KMS-11 (cell line): Measurements from ENCODE around the gene RELB.

Experiments
- H2AFZ ChIP-seq: fragments of 200-600 bp; sonication (generic); 2 replicates; pipeline ENCODE4 v1.6.1; 2016; ENCODE audit warnings: antibody characterized with exemption, mixed run types, low read depth
- H3K27ac ChIP-seq: fragments of 200-600 bp; sonication (generic); 2 replicates; pipeline ENCODE4 v1.6.1; 2016; ENCODE audit warnings: mild to moderate bottlenecking, mixed run types
- H3K27me3 ChIP-seq: fragments of 200-600 bp; sonication (generic); 2 replicates; pipeline ENCODE4 v1.6.1; 2017; ENCODE audit warnings: mild to moderate bottlenecking, low read depth, mixed run types, moderate library complexity; ENCODE audit not compliant: insufficient read depth
- H3K36me3 ChIP-seq: fragments of 200-600 bp; sonication (generic); 2 replicates; pipeline ENCODE4 v1.6.1; 2017; ENCODE audit warnings: mild to moderate bottlenecking, mixed run types; ENCODE audit not compliant: insufficient read depth
- H3K4me1 ChIP-seq: fragments of 200-600 bp; sonication (generic); 2 replicates; pipeline ENCODE4 v1.6.1; 2016; ENCODE audit warnings: mild to moderate bottlenecking, low read depth, mixed run types; ENCODE audit not compliant: poor library complexity, severe bottlenecking
- H3K4me2 ChIP-seq: fragments of 200-600 bp; sonication (generic); 2 replicates; pipeline ENCODE4 v1.7.0; 2016; ENCODE audit warnings: mild to moderate bottlenecking, mixed run types
- H3K4me3 ChIP-seq: fragments of 200-600 bp; sonication (generic); IDR thresholded peaks from 2 replicates; pipeline ENCODE4 v1.6.1; 2017; ENCODE audit warnings: low read depth, low read length, mixed read lengths; ENCODE audit not compliant: insufficient read depth
- H3K79me2 ChIP-seq: fragments of 200-600 bp; sonication (generic); 2 replicates; pipeline ENCODE4 v1.6.1; 2016; ENCODE audit warnings: low read depth, mixed run types; ENCODE audit not compliant: insufficient read depth
- H3K9ac ChIP-seq: fragments of 200-600 bp; sonication (generic); 2 replicates; pipeline ENCODE4 v1.6.1; 2016; ENCODE audit warnings: mild to moderate bottlenecking, mixed run types
- H4K20me1 ChIP-seq: fragments of 200-600 bp; sonication (generic); 2 replicates; pipeline ENCODE4 v1.6.1; 2016; ENCODE audit warnings: mild to moderate bottlenecking, mixed run types; ENCODE audit not compliant: insufficient read depth
- CTCF ChIP-seq: fragments of 200-600 bp; sonication (generic); conservative IDR thresholded peaks from 2 replicates; pipeline ENCODE4 v1.6.1; 2017; ENCODE audit warnings: low read depth, mild to moderate bottlenecking, antibody characterized with exemption, low read length, moderate library complexity, mixed read lengths

Gene RELB

GRCh38 chr19:45020071-45020470, 18.8 kb downstream of the RELB start:
- Histone ChIP-seq H4K20me1 (no peaks in the 10 kb centered on the region), H3K27me3 (no peaks in the 10 kb centered on the region), H3K4me2 (no peak overlapping the region), H3K27ac (no peak overlapping the region), H3K36me3 (no peaks in the 10 kb centered on the region), H3K9ac (no peak overlapping the region), H3K4me3 (no peak overlapping the region), H3K4me1 (peaks cover 38% of the 10 kb centered on the region), H3K79me2 (no peaks in the 10 kb centered on the region), H2AFZ (no peak overlapping the region)
- TF ChIP-seq CTCF: no peak

- Histone ChIP-seq H4K20me1 (no peaks in the 10 kb centered on the region), H3K9ac (no peak overlapping the region), H3K36me3 (no peaks in the 10 kb centered on the region), H3K4me3 (no peak overlapping the region), H3K27me3 (no peaks in the 10 kb centered on the region), H3K4me2 (no peak overlapping the region), H3K27ac (no peak overlapping the region), H2AFZ (no peak overlapping the region), H3K4me1 (peaks cover 22% of the 10 kb centered on the region), H3K79me2 (no peaks in the 10 kb centered on the region)
- no peak for TF ChIP-seq CTCF
Measured at GRCh38 chr19:45021971-45022370, 20.7 kb downstream of the RELB start.

- Histone ChIP-seq H3K9ac (no peak overlapping the region), H3K4me3 (no peak overlapping the region), H3K27ac (no peak overlapping the region), H2AFZ (no peak overlapping the region), H3K79me2 (no peaks in the 10 kb centered on the region), H3K27me3 (no peaks in the 10 kb centered on the region), H3K4me1 (peaks cover 11% of the 10 kb centered on the region), H3K36me3 (no peaks in the 10 kb centered on the region), H4K20me1 (no peaks in the 10 kb centered on the region), H3K4me2 (no peak overlapping the region)
- no peak for TF ChIP-seq CTCF
Measured at GRCh38 chr19:45023048-45023447, 21.8 kb downstream of the RELB start.

GRCh38 chr19:45025264-45025663, 24.0 kb downstream of the RELB start:
- Histone ChIP-seq H3K4me1 (no peaks in the 10 kb centered on the region), H3K9ac (no peak overlapping the region), H2AFZ (no peak overlapping the region), H3K79me2 (no peaks in the 10 kb centered on the region), H3K27me3 (no peaks in the 10 kb centered on the region), H3K4me2 (no peak overlapping the region), H3K27ac (no peak overlapping the region), H3K36me3 (no peaks in the 10 kb centered on the region), H3K4me3 (no peak overlapping the region), H4K20me1 (no peaks in the 10 kb centered on the region)
- no peak for TF ChIP-seq CTCF
